ENCODE data around the gene NCSTN. TPM values are rescaled to one million over a fixed set of nuclear protein-coding genes. Genes with fewer than 3 reads are reported as not detected.

NCSTN gene
- total and polyA plus RNA-seq, 9 of the 15 experiments (the other 6 are each of a cell fraction or from before 2014, with no cell fraction given), result 21.3 to 91.1 (median 57.9) TPM

DNA sequence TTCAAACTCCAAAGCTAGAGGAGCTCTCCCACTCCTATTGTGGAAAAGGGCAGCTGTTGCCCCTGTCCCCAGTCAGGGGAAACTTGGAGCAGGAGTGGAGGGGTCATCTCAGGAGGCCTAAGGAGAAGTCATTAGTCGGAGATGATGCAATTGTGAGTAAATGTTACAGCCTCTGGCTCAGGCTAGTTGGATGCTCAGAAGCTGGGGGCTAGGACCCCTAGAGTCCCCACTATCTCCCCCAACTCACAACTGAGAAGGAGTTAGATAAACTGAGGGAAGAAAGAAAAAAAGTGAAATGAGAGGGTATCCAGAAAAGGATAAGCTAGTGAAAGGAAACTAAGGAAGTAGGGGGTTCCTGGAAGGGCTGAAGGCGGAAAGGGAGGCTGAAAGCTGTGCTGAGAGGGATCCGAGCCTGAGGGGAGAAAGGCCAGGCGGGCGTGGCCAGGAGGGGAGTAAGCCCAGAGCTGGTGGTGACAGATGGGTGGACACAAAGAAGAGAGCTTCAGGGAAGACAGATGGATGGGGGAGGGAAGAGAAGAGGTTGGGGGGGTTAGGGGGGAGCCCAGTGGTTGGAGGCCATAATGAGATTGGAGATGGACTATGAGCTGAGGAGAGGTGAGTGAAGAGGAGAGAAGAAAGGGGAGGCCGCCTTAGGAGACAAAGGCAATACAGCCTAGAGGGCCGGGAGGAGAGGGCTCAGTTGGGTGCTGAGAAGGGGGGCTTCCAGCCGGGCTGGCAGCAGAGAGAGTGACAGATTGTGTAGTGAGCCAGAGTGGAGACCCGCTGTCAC, 19.2 kb downstream of the NCSTN start (continued):
- TF ChIP-seq MGA (IDR thresholded peaks at IDR 0.05), result peak; percentile 41
- peak; percentile 64; the same call in 1 of the 2 replicates for TF ChIP-seq HLTF (IDR thresholded peaks at IDR 0.05)
- peak; percentile 68 for TF ChIP-seq CXXC5 (CRISPR knock-in tag; IDR thresholded peaks at IDR 0.05)
- TF ChIP-seq ZNF76 (CRISPR knock-in tag; IDR thresholded peaks at IDR 0.05; ENCODE audit: borderline replicate concordance), result peak; percentile 62; the same call in 1 of the 2 replicates
- peak; percentile 37; the same call in 1 of the 2 replicates for TF ChIP-seq SUPT5H (IDR thresholded peaks at IDR 0.05)
- TF ChIP-seq NRF1 (conservative IDR thresholded peaks at IDR 0.05 in 1 of 2, IDR thresholded peaks at IDR 0.05 in 1 of 2), result peak in 1 of 2 experiments; percentile 18; a peak in 1 of 4 replicates
- TF ChIP-seq, protein P1, sequence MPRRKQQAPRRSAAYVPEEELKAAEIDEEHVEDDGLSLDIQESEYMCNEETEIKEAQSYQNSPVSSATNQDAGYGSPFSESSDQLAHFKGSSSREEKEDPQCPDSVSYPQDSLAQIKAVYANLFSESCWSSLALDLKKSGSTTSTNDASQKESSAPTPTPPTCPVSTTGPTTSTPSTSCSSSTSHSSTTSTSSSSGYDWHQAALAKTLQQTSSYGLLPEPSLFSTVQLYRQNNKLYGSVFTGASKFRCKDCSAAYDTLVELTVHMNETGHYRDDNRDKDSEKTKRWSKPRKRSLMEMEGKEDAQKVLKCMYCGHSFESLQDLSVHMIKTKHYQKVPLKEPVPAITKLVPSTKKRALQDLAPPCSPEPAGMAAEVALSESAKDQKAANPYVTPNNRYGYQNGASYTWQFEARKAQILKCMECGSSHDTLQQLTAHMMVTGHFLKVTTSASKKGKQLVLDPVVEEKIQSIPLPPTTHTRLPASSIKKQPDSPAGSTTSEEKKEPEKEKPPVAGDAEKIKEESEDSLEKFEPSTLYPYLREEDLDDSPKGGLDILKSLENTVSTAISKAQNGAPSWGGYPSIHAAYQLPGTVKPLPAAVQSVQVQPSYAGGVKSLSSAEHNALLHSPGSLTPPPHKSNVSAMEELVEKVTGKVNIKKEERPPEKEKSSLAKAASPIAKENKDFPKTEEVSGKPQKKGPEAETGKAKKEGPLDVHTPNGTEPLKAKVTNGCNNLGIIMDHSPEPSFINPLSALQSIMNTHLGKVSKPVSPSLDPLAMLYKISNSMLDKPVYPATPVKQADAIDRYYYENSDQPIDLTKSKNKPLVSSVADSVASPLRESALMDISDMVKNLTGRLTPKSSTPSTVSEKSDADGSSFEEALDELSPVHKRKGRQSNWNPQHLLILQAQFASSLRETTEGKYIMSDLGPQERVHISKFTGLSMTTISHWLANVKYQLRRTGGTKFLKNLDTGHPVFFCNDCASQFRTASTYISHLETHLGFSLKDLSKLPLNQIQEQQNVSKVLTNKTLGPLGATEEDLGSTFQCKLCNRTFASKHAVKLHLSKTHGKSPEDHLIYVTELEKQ (CRISPR knock-in tag; IDR thresholded peaks at IDR 0.05), result 0 out of 2 replicates have a peak, but pooled peaks have one; percentile 37
- no peak for TF ChIP-seq POU5F1 (IDR thresholded peaks at IDR 0.05; ENCODE audit: borderline replicate concordance, low read depth, low read length, partially characterized antibody)
- TF ChIP-seq ZNF551 (CRISPR knock-in tag; IDR thresholded peaks at IDR 0.05), result no peak
- TF ChIP-seq NCOR1 (IDR thresholded peaks at IDR 0.05), result peak; percentile 37; the same call in 1 of the 2 replicates
- 0 out of 2 replicates have a peak, but pooled peaks have one; percentile 27 for TF ChIP-seq PML (IDR thresholded peaks at IDR 0.05; ENCODE audit: low read length)
- no peak for TF ChIP-seq KAT7 (CRISPR knock-in tag; IDR thresholded peaks at IDR 0.05; ENCODE audit: borderline replicate concordance)
